ENCODE data around the gene WDTC1.

WDTC1 gene

DNA sequence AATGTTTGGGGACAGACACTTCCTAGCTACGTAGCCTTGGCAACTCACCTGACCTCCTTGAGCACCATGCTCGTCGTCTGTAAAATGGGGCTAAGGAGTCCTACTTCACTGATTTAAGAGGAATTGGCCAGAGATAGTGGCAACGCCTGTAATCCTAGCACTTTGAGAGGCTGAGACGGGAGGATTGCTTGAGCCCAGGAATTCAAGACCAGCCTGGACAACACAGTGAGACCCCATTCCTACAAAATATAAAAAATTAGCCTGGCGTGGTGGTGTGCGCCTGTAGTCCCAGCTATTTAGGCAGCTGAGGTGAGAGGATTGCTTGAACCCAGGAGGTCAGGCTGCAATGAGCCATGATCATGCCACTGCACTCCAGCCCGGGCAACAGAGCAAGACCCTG lies 111.9 kb downstream of the WDTC1 start:
- no peaks in the 10 kb centered on the region for H3F3A ChIP-seq (ENCODE audit: insufficient read depth, low read length)
- H4K20me1 ChIP-seq (ENCODE audit: insufficient read depth, low read length): no peaks in the 10 kb centered on the region
- H3K4me2 ChIP-seq (ENCODE audit: low read depth, low read length): no peak overlapping the region
- H2AFZ ChIP-seq (ENCODE audit: low read length): no peak overlapping the region
- no peaks in the 10 kb centered on the region for H3K79me2 ChIP-seq (ENCODE audit: low read length)
- no peak overlapping the region for H3K4me3 ChIP-seq (ENCODE audit: low read length)
- DNase-seq: no peak
- no peak overlapping the region for H3K27ac ChIP-seq (ENCODE audit: low read length)
- H3K27me3 ChIP-seq (replicated peaks; ENCODE audit: insufficient read depth, low read length): no peaks in the 10 kb centered on the region
- no peaks in the 10 kb centered on the region for H3K9me2 ChIP-seq (replicated peaks; ENCODE audit: insufficient read depth, low read length)
- H3K36me3 ChIP-seq (replicated peaks; ENCODE audit: insufficient read depth, low read length): no peaks in the 10 kb centered on the region
- H3K9ac ChIP-seq (ENCODE audit: low read length): no peak overlapping the region
- TF ChIP-seq, protein P1, sequence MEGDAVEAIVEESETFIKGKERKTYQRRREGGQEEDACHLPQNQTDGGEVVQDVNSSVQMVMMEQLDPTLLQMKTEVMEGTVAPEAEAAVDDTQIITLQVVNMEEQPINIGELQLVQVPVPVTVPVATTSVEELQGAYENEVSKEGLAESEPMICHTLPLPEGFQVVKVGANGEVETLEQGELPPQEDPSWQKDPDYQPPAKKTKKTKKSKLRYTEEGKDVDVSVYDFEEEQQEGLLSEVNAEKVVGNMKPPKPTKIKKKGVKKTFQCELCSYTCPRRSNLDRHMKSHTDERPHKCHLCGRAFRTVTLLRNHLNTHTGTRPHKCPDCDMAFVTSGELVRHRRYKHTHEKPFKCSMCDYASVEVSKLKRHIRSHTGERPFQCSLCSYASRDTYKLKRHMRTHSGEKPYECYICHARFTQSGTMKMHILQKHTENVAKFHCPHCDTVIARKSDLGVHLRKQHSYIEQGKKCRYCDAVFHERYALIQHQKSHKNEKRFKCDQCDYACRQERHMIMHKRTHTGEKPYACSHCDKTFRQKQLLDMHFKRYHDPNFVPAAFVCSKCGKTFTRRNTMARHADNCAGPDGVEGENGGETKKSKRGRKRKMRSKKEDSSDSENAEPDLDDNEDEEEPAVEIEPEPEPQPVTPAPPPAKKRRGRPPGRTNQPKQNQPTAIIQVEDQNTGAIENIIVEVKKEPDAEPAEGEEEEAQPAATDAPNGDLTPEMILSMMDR (IDR thresholded peaks at IDR 0.05; ENCODE audit: low read length): no peak
- TF ChIP-seq EZH2phosphoT487 (IDR thresholded peaks at IDR 0.05; ENCODE audit: low read length): no peak
- TF ChIP-seq EZH2 (optimal IDR thresholded peaks at IDR 0.05; ENCODE audit: low read depth, low read length): no peak
- H3K4me1 ChIP-seq (ENCODE audit: low read length): peaks cover 9% of the 10 kb centered on the region
- H3K9me3 ChIP-seq (replicated peaks; ENCODE audit: insufficient read depth, low read length): no peaks in the 10 kb centered on the region

- no peaks in the 10 kb centered on the region for H3K9me2 ChIP-seq (replicated peaks; ENCODE audit: insufficient read depth, low read length)
- no peaks in the 10 kb centered on the region for H4K20me1 ChIP-seq (ENCODE audit: insufficient read depth, low read length)
- no peak overlapping the region for H3K4me2 ChIP-seq (ENCODE audit: low read depth, low read length)
- H3K9ac ChIP-seq (ENCODE audit: low read length): no peak overlapping the region
- no peak for DNase-seq
- H3K4me1 ChIP-seq (ENCODE audit: low read length): peaks cover 4% of the 10 kb centered on the region
- H3K79me2 ChIP-seq (ENCODE audit: low read length): no peaks in the 10 kb centered on the region
- H3F3A ChIP-seq (ENCODE audit: insufficient read depth, low read length): no peaks in the 10 kb centered on the region
- H2AFZ ChIP-seq (ENCODE audit: low read length): no peak overlapping the region
- no peaks in the 10 kb centered on the region for H3K9me3 ChIP-seq (replicated peaks; ENCODE audit: insufficient read depth, low read length)
- H3K27me3 ChIP-seq (replicated peaks; ENCODE audit: insufficient read depth, low read length): no peaks in the 10 kb centered on the region
- no peak overlapping the region for H3K4me3 ChIP-seq (ENCODE audit: low read length)
- TF ChIP-seq, protein P1 (IDR thresholded peaks at IDR 0.05; ENCODE audit: low read length): no peak
- TF ChIP-seq EZH2 (optimal IDR thresholded peaks at IDR 0.05; ENCODE audit: low read depth, low read length) (no peak), EZH2phosphoT487 (IDR thresholded peaks at IDR 0.05; ENCODE audit: low read length) (no peak)
- H3K27ac ChIP-seq (ENCODE audit: low read length): no peak overlapping the region
- no peaks in the 10 kb centered on the region for H3K36me3 ChIP-seq (replicated peaks; ENCODE audit: insufficient read depth, low read length)
Measured at GRCh38 chr1:27346991-27347624, 112.7 kb downstream of the WDTC1 start.

- Histone ChIP-seq H3K27ac (ENCODE audit: low read length) (no peak overlapping the region), H3K9me3 (replicated peaks; ENCODE audit: insufficient read depth, low read length) (no peaks in the 10 kb centered on the region), H3K27me3 (replicated peaks; ENCODE audit: insufficient read depth, low read length) (no peaks in the 10 kb centered on the region), H3K4me2 (ENCODE audit: low read depth, low read length) (peak overlapping the region; percentile 91), H3F3A (ENCODE audit: insufficient read depth, low read length) (no peaks in the 10 kb centered on the region), H3K9me2 (replicated peaks; ENCODE audit: insufficient read depth, low read length) (no peaks in the 10 kb centered on the region), H3K9ac (ENCODE audit: low read length) (peak overlapping the region; percentile 58; the same call in 1 of the 2 replicates), H3K36me3 (replicated peaks; ENCODE audit: insufficient read depth, low read length) (no peaks in the 10 kb centered on the region), H3K79me2 (ENCODE audit: low read length) (no peaks in the 10 kb centered on the region), H3K4me3 (ENCODE audit: low read length) (peak overlapping the region; percentile 65), H4K20me1 (ENCODE audit: insufficient read depth, low read length) (no peaks in the 10 kb centered on the region), H2AFZ (ENCODE audit: low read length) (peak overlapping the region; percentile 97), H3K4me1 (ENCODE audit: low read length) (no peaks in the 10 kb centered on the region)
- TF ChIP-seq, protein P1 (IDR thresholded peaks at IDR 0.05; ENCODE audit: low read length): no peak
- TF ChIP-seq EZH2 (optimal IDR thresholded peaks at IDR 0.05; ENCODE audit: low read depth, low read length): no peak
- DNase-seq: peak; percentile 60
Measured at GRCh38 chr1:27348861-27349783, 114.7 kb downstream of the WDTC1 start.

Data from MM.1S (cell line).